Testis (tissue), 2 donors: ENCODE measurements around the gene ZNF547.

ENCODE experiments used
- POLR2A ChIP-seq: fragments of 450-650 bp; IDR thresholded peaks from one replicate; pipeline ENCODE4 v1.6.1; 2017; ENCODE audit warnings: antibody characterized with exemption, mild to moderate bottlenecking, moderate library complexity
- TF ChIP-seq, protein P1 (sequence below), 3 experiments: fragments of 450-650 bp in 2 of 3; fragments of 200-600 bp in 1 of 3; sonication (generic) in 1 of 3; IDR thresholded peaks; one replicate each; pipeline ENCODE4 v1.5.1; 2016 to 2019; ENCODE audit warnings: antibody characterized with exemption in 3 of 3, mild to moderate bottlenecking in 2 of 3, moderate library complexity in 1 of 3

GRCh38 chr19:57359300-57359699 lies 4.1 kb upstream of the ZNF547 start:
- TF ChIP-seq, protein P1, sequence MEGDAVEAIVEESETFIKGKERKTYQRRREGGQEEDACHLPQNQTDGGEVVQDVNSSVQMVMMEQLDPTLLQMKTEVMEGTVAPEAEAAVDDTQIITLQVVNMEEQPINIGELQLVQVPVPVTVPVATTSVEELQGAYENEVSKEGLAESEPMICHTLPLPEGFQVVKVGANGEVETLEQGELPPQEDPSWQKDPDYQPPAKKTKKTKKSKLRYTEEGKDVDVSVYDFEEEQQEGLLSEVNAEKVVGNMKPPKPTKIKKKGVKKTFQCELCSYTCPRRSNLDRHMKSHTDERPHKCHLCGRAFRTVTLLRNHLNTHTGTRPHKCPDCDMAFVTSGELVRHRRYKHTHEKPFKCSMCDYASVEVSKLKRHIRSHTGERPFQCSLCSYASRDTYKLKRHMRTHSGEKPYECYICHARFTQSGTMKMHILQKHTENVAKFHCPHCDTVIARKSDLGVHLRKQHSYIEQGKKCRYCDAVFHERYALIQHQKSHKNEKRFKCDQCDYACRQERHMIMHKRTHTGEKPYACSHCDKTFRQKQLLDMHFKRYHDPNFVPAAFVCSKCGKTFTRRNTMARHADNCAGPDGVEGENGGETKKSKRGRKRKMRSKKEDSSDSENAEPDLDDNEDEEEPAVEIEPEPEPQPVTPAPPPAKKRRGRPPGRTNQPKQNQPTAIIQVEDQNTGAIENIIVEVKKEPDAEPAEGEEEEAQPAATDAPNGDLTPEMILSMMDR (IDR thresholded peaks at IDR 0.05), result no peak
- TF ChIP-seq POLR2A, result no peak
